Astrocyte (in vitro differentiated cells and primary cell): ENCODE data around the gene ATP1A1. TPM values are rescaled to one million over a fixed set of nuclear protein-coding genes. Genes with fewer than 3 reads are reported as not detected.

Source experiments
- DNase-seq: peaks from one replicate; pipeline ENCODE4 v3.0.0-alpha.2; 2010; ENCODE audit warnings: low read depth
- FAIRE-seq: peaks from 2 replicates; lab custom pipeline; 2011; peaks lifted over from hg19 to GRCh38; lab: Jason Lieb, UNC
- H2AFZ ChIP-seq: 2 replicates; pipeline ENCODE4 v1.6.0; 2012; ENCODE audit warnings: low read depth, low read length, inconsistent platforms
- H3K27ac ChIP-seq: 2 replicates; pipeline ENCODE4 v1.5.1; 2011; ENCODE audit warnings: low read depth, low read length, inconsistent platforms
- H3K27me3 ChIP-seq: 2 replicates; pipeline ENCODE4 v1.6.0; 2011; ENCODE audit warnings: low read length, inconsistent platforms; ENCODE audit not compliant: insufficient read depth
- H3K36me3 ChIP-seq: 2 replicates; pipeline ENCODE4 v1.5.1; 2011; ENCODE audit warnings: low read length, inconsistent platforms; ENCODE audit not compliant: insufficient read depth
- H3K4me1 ChIP-seq: 2 replicates; pipeline ENCODE4 v1.5.1; 2011; ENCODE audit warnings: low read length, inconsistent platforms; ENCODE audit not compliant: insufficient read depth
- H3K4me2 ChIP-seq: 2 replicates; pipeline ENCODE4 v1.6.0; 2012; ENCODE audit warnings: low read length, inconsistent platforms
- H3K4me3 ChIP-seq: 2 replicates; pipeline ENCODE4 v1.5.1; 2011; ENCODE audit warnings: low read depth, mild to moderate bottlenecking, low read length, inconsistent platforms; ENCODE audit not compliant: insufficient read depth
- H3K79me2 ChIP-seq: 2 replicates; pipeline ENCODE4 v1.6.0; 2012; ENCODE audit warnings: mild to moderate bottlenecking, low read length, inconsistent platforms; ENCODE audit not compliant: insufficient read depth
- H3K9ac ChIP-seq: 2 replicates; pipeline ENCODE4 v1.6.0; 2012; ENCODE audit warnings: mild to moderate bottlenecking, low read length, inconsistent platforms
- H3K9me3 ChIP-seq: 2 replicates; pipeline ENCODE4 v1.5.1; 2012; ENCODE audit warnings: low read depth, mild to moderate bottlenecking, low read length, inconsistent platforms; ENCODE audit not compliant: insufficient read depth
- H4K20me1 ChIP-seq: 2 replicates; pipeline ENCODE4 v1.6.0; 2012; ENCODE audit warnings: low read length, inconsistent platforms; ENCODE audit not compliant: insufficient read depth
- H3K27ac Mint-ChIP-seq: one replicate; pipeline ENCODE4 v1.8.0; 2021; ENCODE audit warnings: mild to moderate bottlenecking, mixed read lengths; ENCODE audit not compliant: unreplicated experiment
- H3K27me3 Mint-ChIP-seq: one replicate; pipeline ENCODE4 v1.8.0; 2021; ENCODE audit warnings: low read depth, mixed read lengths; ENCODE audit not compliant: unreplicated experiment
- H3K36me3 Mint-ChIP-seq: one replicate; pipeline ENCODE4 v1.8.0; 2021; ENCODE audit warnings: low read depth, mixed read lengths; ENCODE audit not compliant: unreplicated experiment
- H3K4me1 Mint-ChIP-seq: one replicate; pipeline ENCODE4 v1.8.0; 2021; ENCODE audit warnings: low read depth, mixed read lengths; ENCODE audit not compliant: unreplicated experiment
- H3K4me3 Mint-ChIP-seq: one replicate; pipeline ENCODE4 v1.8.0; 2021; ENCODE audit warnings: mild to moderate bottlenecking, moderate library complexity, mixed read lengths; ENCODE audit not compliant: unreplicated experiment
- H3K9me3 Mint-ChIP-seq: one replicate; pipeline ENCODE4 v1.8.0; 2021; ENCODE audit warnings: mild to moderate bottlenecking, mixed read lengths; ENCODE audit not compliant: unreplicated experiment
- EZH2 ChIP-seq: IDR thresholded peaks from 2 replicates; pipeline ENCODE4 v1.6.1; 2012; ENCODE audit warnings: mild to moderate bottlenecking, low read length, inconsistent platforms; ENCODE audit not compliant: insufficient read depth
- total RNA-seq: library from RNA; stranded (reverse); gene quantifications from 2 replicates; pipeline ENCODE4 v1.2.1, GENCODE V29; 2021
- TF ChIP-seq, protein P1 (sequence below): IDR thresholded peaks from 2 replicates; pipeline ENCODE4 v1.5.1; 2011; ENCODE audit warnings: low read depth, mild to moderate bottlenecking, inconsistent platforms, low read length, moderate library complexity; ENCODE audit not compliant: insufficient read depth

ATP1A1 gene
- total RNA-seq, 1 donor from 2014 or later = 317 TPM

DNA sequence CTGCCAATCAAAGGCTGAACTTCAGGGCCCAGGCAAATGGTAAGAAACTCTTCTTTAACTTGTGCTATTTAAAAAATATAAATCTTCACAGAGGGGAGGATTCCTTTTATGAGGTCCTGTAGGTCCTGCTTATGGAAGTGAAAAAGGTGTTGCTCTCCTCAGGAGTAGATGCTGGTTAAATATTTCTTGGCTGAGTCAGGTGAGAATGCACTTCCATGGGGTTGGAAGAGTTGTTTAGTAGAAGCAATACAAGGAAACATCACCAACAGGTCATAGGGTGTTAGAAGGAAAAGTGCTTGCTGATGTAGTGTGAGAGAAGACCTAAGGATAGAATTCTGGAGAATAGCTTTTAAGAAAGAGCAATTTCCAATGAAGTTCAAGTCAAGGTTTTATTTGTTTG lies 42.2 kb upstream of the ATP1A1 start:
- FAIRE-seq = no peak
- peaks cover 3% of the 10 kb centered on the region for H3K4me1 Mint-ChIP-seq
- Histone ChIP-seq H3K9ac (no peak overlapping the region), H3K4me3 (no peak overlapping the region), H3K36me3 (no peaks in the 10 kb centered on the region), H2AFZ (no peak overlapping the region), H3K27me3 (no peaks in the 10 kb centered on the region), H3K4me1 (no peaks in the 10 kb centered on the region), H3K4me2 (no peak overlapping the region), H4K20me1 (no peaks in the 10 kb centered on the region), H3K9me3 (no peaks in the 10 kb centered on the region), H3K27ac (no peak overlapping the region), H3K79me2 (no peaks in the 10 kb centered on the region)
- peaks cover under 1% of the 10 kb centered on the region for H3K36me3 Mint-ChIP-seq
- no peaks in the 10 kb centered on the region for H3K27me3 Mint-ChIP-seq
- DNase-seq = no peak
- TF ChIP-seq EZH2 = no peak
- TF ChIP-seq, protein P1, sequence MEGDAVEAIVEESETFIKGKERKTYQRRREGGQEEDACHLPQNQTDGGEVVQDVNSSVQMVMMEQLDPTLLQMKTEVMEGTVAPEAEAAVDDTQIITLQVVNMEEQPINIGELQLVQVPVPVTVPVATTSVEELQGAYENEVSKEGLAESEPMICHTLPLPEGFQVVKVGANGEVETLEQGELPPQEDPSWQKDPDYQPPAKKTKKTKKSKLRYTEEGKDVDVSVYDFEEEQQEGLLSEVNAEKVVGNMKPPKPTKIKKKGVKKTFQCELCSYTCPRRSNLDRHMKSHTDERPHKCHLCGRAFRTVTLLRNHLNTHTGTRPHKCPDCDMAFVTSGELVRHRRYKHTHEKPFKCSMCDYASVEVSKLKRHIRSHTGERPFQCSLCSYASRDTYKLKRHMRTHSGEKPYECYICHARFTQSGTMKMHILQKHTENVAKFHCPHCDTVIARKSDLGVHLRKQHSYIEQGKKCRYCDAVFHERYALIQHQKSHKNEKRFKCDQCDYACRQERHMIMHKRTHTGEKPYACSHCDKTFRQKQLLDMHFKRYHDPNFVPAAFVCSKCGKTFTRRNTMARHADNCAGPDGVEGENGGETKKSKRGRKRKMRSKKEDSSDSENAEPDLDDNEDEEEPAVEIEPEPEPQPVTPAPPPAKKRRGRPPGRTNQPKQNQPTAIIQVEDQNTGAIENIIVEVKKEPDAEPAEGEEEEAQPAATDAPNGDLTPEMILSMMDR = no peak
- no peaks in the 10 kb centered on the region for H3K9me3 Mint-ChIP-seq
- H3K27ac Mint-ChIP-seq = no peak overlapping the region
- no peak overlapping the region for H3K4me3 Mint-ChIP-seq

DNA sequence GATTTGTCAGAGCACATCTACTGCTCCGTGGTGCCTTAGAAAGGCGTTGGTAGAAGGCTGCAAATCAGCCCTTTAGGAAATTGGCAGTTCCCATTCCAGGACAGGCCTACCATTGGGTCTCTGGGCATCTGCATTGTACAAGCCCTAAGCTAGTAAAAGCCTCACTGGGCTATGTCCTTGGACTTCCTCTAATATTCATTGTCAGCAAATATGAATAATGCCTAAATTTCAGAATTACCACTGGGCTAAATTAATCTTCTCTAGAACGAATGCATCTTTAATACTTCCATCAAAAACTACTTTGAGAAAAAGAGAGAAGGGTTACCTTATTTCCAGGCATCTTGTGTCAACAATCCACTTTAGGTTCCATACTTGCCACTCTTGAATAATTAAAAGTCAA lies 41.5 kb upstream of the ATP1A1 start:
- peaks cover 3% of the 10 kb centered on the region for H3K4me1 Mint-ChIP-seq
- no peaks in the 10 kb centered on the region for H3K79me2 ChIP-seq
- H3K4me3 Mint-ChIP-seq = no peak overlapping the region
- no peaks in the 10 kb centered on the region for H3K9me3 ChIP-seq
- TF ChIP-seq, protein P1 = no peak
- FAIRE-seq (no peak), DNase-seq (no peak)
- no peak overlapping the region for H3K4me2 ChIP-seq
- H3K27ac Mint-ChIP-seq = no peak overlapping the region
- H3K27me3 Mint-ChIP-seq = no peaks in the 10 kb centered on the region
- no peaks in the 10 kb centered on the region for H3K36me3 Mint-ChIP-seq
- H3K4me1 ChIP-seq = no peaks in the 10 kb centered on the region
- no peak overlapping the region for H2AFZ ChIP-seq
- no peak overlapping the region for H3K27ac ChIP-seq
- no peaks in the 10 kb centered on the region for H3K9me3 Mint-ChIP-seq
- H3K27me3 ChIP-seq = no peaks in the 10 kb centered on the region
- H4K20me1 ChIP-seq = no peaks in the 10 kb centered on the region
- H3K4me3 ChIP-seq = no peak overlapping the region
- no peaks in the 10 kb centered on the region for H3K36me3 ChIP-seq
- no peak overlapping the region for H3K9ac ChIP-seq

DNA sequence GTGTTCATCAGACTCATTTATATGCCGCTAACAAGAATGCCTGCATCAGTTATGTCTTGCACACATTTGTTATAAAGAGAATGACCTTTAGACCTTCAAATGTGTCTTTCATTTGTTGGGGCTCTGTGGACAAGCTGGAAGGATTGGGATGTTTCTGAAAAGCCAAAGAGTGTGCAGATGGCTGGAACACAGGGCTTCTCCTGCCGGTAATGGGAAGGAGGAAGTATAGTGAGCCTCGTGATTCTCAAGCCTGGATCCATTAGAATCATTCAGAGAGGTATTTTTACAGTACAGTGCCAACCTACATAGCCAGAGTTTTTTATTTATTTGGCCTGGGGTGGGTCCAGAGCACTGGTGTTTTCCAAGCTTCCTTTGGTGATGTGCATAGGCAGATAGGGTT lies 40.6 kb upstream of the ATP1A1 start:
- Mint-ChIP-seq H3K9me3 (no peaks in the 10 kb centered on the region), H3K4me3 (no peak overlapping the region), H3K27ac (no peak overlapping the region), H3K27me3 (no peaks in the 10 kb centered on the region), H3K4me1 (peaks cover 3% of the 10 kb centered on the region), H3K36me3 (no peaks in the 10 kb centered on the region)
- H3K27ac ChIP-seq = no peak overlapping the region
- H3K9me3 ChIP-seq = no peaks in the 10 kb centered on the region
- H3K36me3 ChIP-seq = no peaks in the 10 kb centered on the region
- no peaks in the 10 kb centered on the region for H3K27me3 ChIP-seq
- no peak for FAIRE-seq
- no peaks in the 10 kb centered on the region for H3K79me2 ChIP-seq
- no peaks in the 10 kb centered on the region for H3K4me1 ChIP-seq
- no peak overlapping the region for H3K4me2 ChIP-seq
- no peak for TF ChIP-seq EZH2
- TF ChIP-seq, protein P1 = no peak
- H2AFZ ChIP-seq = no peak overlapping the region
- H3K9ac ChIP-seq = no peak overlapping the region
- no peaks in the 10 kb centered on the region for H4K20me1 ChIP-seq
- DNase-seq = no peak
- no peak overlapping the region for H3K4me3 ChIP-seq
